Adipose tissue (tissue), 3 donors: ENCODE data around the gene SLC18A2. TPM values are rescaled to one million over a fixed set of nuclear protein-coding genes. Genes with fewer than 3 reads are reported as not detected.

Source experiments
- H3K27ac ChIP-seq: one replicate; pipeline ENCODE4 v1.5.1; 2013; ENCODE audit warnings: low read depth, low read length
- WGBS, 3 donors: extraction: QIAGEN DNeasy Blood & Tissue Kit; methylation state at CpG; one replicate each; pipeline ENCODE4 v1.1.7; 2013; 5-methylcytosine and 5-hydroxymethylcytosine counted together
- polyA plus RNA-seq, 3 donors: library from polyadenylated mRNA; stranded (reverse); fragments of 200-250 nt; gene quantifications; one replicate each; pipeline ENCODE4 v1.2.3, GENCODE V29; 2013
- donor health status: healthy with polysubstance abuse.
- donor health status: Bipolar disorder and iron deficiency.
- donor health status: healthy.

Gene SLC18A2
- polyA plus RNA-seq: under 1 TPM in 2 of 3 donors, not detected in 1; 0.43 to 0.54 TPM

DNA sequence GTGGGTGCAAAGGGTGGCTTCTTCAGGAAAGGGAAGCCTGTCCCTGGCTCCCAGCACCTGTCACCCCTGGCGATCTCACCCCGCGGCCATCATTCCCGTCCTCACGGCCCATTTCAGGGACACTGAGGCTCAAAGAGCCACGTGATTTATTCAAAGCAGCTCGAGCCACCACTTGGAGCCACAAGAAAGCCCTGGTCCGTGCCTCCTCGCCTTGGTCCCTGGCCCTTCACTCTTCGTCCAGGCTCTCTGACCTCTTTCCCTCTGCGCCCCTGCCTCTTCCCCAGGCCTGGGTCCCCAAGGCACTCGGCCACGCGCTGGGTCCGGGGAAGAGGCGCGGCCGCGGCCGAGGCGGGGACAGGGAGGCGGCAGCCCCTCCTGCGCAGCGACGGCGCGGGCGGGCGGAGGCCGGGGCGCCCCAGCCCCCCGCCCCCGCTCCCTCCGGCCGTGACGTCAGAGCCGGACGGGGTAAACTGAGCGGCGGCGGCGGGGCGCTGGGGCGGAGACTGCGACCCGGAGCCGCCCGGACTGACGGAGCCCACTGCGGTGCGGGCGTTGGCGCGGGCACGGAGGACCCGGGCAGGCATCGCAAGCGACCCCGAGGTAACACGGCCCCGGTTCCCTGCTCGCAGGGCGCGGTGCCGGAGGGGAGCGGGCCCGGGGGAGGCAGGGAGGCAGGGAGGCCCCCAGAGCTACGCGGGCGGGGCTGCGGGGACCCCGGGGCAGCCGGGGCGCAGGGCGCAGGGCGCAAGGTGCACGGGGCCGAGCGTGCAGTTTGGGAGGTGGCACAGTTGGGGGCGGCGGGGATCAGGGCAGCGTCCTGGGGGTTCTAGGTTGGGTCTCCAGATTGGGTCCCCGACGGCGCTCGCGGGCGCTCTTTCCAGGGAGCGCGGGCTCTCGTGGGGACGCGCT lies at the start of gene SLC18A2:
Gene SLC18A2, plus strand, starts transcription at position 494 of the 909 bp plus-strand sequence. CDS start 580 bp downstream, outside the sequence.
- WGBS, 3 donors: 4 to 5% (median 4%) methylated on average over 63 to 93 of the region's 93 CpGs
- H3K27ac ChIP-seq: no peak within 1 kb of the TSS

DNA sequence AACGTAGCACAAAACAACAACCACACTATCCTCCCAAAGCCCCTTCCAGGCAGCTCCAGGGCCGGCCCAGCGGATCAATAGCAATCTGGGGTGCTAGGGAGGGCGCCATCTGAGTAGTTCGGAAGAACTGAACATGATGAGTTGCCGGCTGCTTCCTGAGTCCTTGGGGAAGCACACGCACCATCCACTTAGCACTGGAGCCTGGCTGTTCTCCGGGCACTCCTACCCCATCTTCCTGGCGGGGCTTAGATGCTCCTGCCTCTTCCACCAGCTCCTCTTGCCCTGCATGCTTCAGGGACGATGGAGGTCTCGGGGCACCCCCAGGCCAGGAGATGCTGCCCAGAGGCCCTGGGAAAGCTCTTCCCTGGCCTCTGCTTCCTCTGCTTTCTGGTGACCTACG lies 43.7 kb upstream of the SLC18A2 start, which contains the start of gene KCNK18:
Gene KCNK18, plus strand, starts transcription at position 301 of the 400 bp plus-strand sequence. Its CDS starts 0 bp downstream, at position 301.
- WGBS, 3 donors: 79 to 86% (median 83%) methylated on average over 12 of the region's 12 CpGs
- no peak within 1 kb of the TSS for H3K27ac ChIP-seq

DNA sequence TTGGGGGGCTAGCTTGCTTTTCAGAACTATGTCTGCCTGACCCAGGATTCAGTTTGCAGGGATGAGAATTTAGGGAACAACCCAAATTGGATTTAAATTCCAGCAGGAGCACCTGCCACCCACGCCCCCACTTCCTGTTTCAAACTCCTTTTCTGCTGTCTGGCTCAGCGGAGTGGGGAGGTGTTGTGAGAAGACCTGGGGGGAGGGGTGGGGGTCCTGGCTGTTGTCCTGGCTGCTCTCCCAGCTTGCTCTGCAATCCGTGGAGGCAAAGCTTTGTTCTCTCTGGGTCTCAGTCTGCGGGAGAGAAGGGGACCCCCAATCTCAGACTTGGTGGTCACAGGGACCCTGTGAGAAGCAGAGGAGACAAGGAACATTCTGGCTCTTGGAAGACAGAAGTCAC lies 42.8 kb upstream of the SLC18A2 start:
- H3K27ac ChIP-seq: no peak overlapping the region
- WGBS, 3 donors: 31 to 47% (median 40%) methylated on average over 4 of the region's 4 CpGs

DNA sequence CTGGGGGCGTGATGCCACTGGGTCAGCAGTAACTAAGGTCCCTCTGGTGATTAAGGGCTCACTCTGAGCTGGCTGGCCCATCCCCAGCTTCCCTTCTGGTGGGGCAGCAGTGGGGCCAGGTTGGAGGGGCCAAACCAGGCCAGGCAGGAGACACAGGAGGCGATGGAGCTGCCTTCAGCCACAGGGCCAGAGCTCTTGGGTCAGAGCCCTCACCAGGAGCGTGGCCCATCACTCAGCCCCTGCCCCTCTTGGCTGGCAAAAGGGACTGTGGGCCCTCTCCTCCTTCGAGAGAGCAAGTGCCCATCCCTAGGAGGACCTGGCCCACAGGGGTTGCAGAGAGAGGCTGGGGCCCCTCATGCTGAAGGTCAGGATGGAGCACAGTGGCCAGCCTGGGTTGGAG lies 39.1 kb upstream of the SLC18A2 start:
- WGBS, 3 donors: 66 to 70% (median 70%) methylated on average over 4 of the region's 4 CpGs
- H3K27ac ChIP-seq: no peak overlapping the region

DNA sequence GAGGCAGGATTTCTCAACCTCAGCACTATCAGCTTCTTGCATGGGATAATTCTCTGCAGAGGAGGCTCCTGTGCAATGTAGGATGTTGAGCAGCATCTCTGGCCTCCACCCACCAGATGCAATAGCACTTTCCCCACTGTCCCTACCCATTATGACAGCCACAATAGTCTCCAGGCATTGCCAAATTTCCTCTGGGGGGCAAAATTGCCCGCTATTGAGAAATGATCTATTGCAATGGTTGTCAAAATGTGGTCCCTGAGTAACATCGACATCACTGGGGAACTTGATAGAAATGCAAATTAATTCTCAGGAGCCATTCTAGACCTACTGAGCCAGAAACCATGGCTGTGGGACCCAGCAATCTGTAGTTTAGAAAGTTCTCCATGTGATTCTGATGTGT lies 36.6 kb upstream of the SLC18A2 start:
- 23 to 43% (median 30%) methylated on average over 2 of the region's 2 CpGs for WGBS, 3 donors
- H3K27ac ChIP-seq: no peak overlapping the region

DNA sequence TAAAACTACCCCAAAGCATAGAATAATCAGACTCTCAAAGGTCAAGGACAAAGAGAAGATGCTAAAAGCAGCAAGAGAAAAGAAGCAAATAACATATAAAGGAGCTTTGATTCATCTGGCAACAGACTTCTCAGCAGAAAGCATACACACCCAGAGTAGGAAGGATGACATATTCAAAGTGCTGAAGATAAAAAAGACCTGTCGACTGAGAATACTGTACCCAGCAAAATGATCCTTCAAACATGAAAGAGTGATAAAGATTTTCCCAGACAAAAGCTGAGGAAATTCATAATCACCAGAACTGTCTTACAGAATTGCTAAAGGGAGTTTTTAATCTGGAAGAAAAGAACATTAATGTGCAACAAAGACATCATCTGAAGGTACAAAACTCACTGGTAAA lies 28.7 kb upstream of the SLC18A2 start:
- no peak overlapping the region for H3K27ac ChIP-seq
- WGBS, 3 donors: 81 to 93% (median 83%) methylated on average over 1 of the region's 1 CpG

DNA sequence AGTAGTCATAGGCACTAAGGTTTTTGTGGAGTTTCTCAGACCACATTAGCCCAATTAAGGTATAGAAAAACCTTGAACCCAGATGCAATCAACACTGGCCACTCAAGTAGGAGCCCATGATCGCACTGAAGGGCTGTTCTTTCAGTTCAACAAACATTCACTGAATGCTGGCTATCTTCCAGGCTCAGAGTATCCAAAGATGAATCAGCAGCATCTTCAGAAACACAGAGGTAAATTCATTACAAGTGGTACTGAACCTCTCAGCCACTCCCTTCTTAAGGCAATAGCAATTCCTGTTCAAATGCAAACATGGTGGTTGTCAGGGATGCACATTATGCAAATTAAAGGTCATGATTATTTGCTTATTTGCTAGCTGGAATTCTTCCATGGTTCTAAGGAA lies 26.5 kb upstream of the SLC18A2 start:
- 68 to 76% (median 72%) methylated on average over 1 of the region's 1 CpG for WGBS, 3 donors
- H3K27ac ChIP-seq: no peak overlapping the region

DNA sequence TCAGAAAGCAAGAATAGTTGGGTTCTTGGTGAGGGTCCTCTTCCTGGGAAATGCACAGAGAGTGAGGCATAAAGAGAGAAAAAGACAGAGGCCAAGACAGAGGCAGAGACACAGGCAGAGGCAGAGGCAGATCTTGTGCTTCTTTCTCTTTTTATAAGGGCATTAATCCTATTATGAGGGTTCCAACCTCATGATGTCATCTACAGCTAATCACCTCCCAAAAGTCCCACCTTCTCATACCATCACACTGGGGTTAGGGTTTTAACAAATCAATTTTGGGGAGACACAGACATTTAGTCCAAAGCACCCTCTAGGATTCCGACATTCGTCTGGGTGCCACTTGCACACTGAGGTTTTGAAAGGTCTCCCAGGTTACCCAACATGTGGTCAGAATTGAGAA lies 25.8 kb upstream of the SLC18A2 start:
- WGBS, 3 donors: 60 to 75% (median 61%) methylated on average over 2 of the region's 2 CpGs
- no peak overlapping the region for H3K27ac ChIP-seq

DNA sequence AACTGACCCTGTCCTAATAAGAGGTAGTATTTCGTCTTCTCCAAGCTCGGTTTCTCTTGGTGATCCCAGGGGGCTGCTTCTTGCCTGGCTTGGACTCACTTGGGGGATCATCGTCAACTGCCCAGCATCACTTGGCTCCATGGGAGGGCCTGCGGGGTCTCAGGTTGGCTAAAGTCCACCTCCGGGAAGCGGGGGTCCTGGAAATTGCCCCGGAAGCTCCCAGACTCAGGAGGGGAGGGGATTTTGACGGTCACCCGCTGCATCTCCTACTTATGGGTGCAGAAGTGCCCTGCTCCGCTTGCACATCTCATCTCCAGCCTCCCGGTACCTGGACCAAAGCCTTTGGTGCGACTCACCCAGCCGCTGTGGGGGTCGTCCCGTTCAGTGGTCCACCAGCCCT lies 24.9 kb upstream of the SLC18A2 start:
- 53 to 63% (median 55%) methylated on average over 15 of the region's 15 CpGs for WGBS, 3 donors
- H3K27ac ChIP-seq: no peak overlapping the region

DNA sequence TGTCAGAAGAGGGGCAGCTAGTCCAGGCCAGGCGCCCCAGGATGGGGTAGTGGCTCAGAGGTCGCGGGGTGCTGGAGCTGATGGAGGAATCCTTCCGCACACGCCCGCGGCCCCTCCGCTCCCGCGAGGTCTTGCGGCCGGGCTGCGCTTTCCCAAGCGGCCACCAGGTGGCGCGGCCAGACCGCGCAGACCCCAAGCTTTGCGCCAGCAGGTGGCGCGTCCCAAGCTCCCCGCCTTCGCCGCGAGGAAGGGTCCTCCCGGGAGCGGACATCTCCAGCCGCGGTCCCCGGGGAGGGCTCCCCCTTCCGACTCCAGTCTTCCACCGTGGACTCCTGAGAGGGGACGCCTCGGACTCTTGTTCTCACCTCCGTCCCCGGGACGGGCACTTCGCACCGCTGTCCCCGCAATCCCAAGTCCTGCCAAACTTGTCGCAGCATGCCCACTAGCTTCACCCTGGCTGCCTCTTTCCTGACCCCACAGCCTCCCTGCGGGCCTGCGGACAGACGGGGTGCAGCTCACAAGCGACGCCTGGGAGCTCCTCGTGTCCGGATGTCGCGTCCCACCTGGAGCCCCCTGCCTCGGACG lies 24.2 kb upstream of the SLC18A2 start:
- 1 to 2% (median 1%) methylated on average over 44 to 52 of the region's 52 CpGs for WGBS, 3 donors
- no peak overlapping the region for H3K27ac ChIP-seq

DNA sequence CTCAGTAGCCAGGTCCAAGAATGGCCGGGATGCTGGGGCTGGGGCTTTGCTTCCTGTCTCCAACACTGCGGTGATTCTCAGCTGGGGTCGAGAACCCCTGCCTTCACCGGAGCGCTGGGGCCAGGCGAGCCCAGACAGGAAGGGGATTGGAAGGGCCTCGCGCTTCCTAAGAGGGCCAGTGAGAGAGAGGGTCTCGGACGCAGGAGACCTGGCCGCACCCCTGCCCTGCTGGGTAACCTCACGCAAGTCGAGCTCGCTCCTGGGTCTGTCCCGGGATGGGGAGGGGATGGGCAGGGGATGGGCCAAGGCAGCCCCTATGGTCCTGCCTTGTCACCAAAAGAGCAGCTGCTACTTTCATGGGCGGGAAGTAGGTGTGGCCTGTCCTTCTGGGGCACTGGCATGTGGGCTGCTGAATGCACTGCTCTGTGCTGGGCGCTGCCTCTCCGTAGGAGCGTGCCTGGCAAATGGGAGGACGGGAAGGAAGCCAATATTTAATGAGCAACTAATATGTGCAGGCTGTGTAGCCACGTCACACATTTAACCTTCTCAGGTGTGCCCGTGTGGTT lies 23.6 kb upstream of the SLC18A2 start:
- 15 to 19% (median 15%) methylated on average over 22 of the region's 22 CpGs for WGBS, 3 donors
- H3K27ac ChIP-seq: no peak overlapping the region

DNA sequence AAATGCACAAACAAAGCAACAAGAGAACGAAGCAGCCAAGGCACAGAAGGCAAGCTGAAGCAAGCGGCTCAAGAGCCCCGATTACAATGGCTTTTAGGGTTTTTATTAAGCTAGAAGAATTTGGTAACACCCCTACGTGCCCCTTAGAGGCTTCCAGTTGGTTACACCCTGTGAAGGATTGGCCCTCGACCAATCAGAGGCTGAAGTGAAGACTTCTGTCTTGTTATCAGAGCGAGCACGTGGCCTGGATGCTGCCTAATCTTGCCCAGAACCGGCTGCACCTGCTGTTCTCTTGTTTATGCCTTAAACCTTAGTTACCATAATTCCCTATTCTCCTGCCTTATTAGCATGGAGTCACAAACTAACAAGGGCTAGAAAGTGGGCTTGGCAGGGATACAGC lies 22.3 kb upstream of the SLC18A2 start:
- WGBS, 3 donors: 77 to 84% (median 77%) methylated on average over 8 of the region's 8 CpGs
- no peak overlapping the region for H3K27ac ChIP-seq

DNA sequence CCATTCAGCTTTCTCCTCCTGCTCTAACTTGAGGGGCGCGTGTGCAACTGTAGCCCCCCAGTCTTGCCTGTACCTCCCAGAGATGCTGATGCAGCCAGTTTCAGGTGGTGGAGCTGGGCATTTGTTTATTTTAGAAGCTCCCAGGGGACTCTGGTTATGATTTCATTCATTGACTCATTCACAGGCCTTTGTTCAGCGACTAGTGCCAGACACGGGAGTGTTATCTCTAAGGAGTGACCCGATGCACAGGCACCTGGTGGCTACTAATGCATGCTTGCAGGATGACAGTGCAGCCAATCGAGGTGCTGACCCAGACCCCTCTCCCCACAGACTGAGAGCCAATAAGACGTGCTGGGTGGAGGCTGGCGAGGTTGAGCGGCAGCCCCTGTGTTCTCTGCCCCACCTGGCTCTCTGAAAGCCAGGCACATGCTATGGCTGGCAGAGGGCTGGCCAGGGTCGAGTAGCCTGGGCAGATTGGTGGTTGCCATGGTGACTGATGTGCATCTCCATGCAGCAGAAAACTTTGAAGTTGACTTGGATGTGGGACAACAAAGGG lies 19.7 kb upstream of the SLC18A2 start:
- no peak overlapping the region for H3K27ac ChIP-seq
- WGBS, 3 donors: 47 to 62% (median 56%) methylated on average over 10 of the region's 10 CpGs

DNA sequence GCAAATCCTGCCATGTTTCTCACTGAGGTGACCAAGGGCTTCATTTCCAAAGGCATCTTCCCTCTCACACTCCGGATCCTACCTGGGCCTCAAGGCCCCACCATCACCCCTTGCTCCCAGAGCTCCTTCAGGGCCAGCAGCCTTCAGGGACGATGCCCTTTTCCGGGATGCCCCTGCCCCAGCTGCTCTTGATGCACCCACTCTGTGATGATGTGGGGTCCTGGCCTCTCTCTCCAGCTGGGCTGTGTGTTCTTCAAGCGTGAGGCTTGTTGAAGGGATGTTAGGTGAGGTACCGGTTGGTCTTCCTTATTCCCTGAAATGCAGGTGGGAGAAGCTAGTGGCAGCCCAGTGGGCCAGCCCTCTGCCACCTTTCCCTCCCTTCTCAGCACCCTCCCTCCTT lies 18.4 kb upstream of the SLC18A2 start:
- 93 to 98% (median 93%) methylated on average over 5 of the region's 5 CpGs for WGBS, 3 donors
- H3K27ac ChIP-seq: no peak overlapping the region

DNA sequence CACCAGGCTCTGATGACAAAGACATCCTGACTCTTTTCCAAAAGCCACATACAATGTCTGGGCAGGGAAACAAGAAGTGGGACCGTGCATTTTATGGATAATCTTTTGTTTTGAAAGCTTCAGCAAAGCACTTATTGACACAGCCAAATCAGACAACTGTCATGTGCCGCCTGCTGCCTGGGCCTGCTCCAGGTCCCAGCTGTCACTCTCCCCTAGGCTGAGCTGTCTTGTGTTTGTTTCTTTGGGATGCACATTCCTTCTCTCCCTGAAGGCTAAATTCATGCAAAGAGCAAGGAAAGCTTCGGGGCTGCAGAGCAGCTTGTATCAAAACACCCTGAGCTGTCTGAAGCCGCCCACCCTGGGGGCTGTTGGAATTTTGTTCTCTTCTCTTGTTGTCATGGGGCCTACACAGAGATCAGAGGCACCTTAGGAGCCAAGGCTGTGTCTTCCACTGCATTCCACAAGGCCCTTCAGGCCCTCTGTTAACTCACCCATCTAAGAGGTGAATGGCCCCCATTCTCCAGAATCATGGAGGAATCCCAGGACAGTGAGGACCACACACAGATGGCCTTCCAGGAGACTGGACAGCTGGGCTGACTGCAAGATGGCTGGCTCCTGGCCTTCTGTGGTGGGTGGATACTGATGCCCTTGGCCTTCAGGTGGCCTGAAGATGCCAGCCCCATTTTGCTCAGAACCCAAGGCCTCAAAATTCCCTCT lies 17.8 kb upstream of the SLC18A2 start:
- 60 to 81% (median 81%) methylated on average over 4 of the region's 4 CpGs for WGBS, 3 donors
- no peak overlapping the region for H3K27ac ChIP-seq

DNA sequence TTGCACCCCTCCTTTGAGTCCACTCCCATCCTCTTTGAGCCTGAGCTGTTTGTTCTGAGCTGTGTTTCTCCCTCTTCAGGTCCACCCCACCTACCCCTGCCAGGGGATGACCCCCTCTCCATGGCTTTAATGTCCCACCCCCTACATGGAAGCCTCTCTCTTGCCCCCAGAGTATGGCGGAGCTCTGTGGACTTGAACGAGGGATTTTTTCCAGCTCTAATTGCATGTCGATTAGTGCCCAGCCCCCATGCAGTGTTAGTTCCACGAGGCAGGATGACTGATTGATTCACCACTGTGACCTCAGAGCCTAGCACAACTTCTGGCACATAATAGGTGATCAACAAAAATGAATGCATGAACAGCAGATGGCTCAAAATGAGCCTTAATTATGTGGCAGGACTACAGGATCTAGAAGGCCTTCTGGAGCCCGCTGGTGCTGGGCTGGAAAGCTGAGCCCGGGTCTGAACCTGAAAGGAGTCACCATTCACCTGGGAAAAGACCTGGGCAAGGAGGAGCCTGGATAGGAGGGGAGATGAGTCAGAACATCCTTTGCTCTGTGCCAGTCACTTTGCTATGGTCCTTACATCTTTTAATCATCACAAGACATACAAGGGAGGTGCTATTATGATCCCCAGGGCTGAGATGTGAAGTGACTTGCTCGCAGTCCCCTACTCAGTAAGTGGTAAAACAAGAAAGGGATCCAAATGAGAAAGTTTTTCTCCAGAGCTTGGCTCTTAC lies 17.1 kb upstream of the SLC18A2 start:
- 84 to 86% (median 86%) methylated on average over 7 of the region's 7 CpGs for WGBS, 3 donors

DNA sequence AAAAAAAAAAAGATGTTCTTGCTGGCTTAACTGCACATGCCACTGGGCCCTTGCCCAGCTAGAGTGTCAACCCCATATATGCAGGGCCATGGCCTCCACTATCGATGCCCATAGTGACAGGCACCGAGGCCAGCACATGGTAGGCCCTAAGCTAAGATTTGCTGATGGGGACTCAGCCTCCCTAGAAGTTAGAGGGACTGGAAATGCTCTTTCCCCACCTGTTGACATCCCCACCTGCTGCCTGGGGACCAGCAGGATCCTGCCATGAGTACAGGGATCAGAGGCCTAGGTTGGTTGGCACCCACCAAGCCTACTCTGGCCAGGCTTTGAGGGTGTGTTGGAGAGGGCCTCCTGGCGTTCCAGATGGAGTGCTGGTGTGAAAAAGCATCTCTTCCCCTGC lies 16.0 kb upstream of the SLC18A2 start:
- no peak overlapping the region for H3K27ac ChIP-seq
- WGBS, 3 donors: 77 to 86% (median 81%) methylated on average over 3 of the region's 3 CpGs

More for the DNA sequence above, 17.1 kb upstream of the SLC18A2 start:
- no peak overlapping the region for H3K27ac ChIP-seq
